HS-27A (cell line): Measurements from ENCODE around the gene SYCE3.

Source experiments
- DNase-seq: peaks from one replicate; pipeline ENCODE4 v3.0.0-alpha.2; 2012; ENCODE audit warnings: low read depth, missing footprints

The SYCE3 gene

GRCh38 chr22:50576070-50576469, 13.4 kb upstream of the SYCE3 start:
- DNase-seq: no peak

DNA sequence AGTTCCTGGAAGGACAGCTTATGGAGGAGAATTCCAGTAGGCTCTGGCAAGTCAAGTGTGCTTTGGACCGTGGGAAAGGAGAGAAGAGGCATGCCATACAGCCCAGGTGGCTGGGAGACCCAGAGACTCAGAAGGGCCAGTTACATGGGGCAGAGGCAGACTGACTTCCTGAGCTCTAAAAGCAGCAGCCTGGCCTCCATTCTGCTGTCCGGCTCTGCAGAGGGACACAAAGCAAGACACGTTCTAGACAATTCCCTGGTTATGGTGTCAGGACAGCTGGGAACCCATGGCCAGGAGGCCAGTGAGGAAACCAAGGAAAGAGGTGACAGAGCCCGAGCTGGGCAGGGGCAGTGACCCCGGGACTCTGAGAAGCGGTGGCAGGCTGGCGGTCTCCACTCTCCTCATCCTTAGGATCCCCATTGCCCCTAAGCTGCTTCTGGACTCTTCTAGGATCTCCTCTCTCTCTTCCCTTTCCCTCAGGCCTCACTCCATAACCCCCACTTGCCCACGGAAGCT, 12.8 kb upstream of the SYCE3 start:
- no peak for DNase-seq

- no peak for DNase-seq
Measured at GRCh38 chr22:50574383-50574755, 11.7 kb upstream of the SYCE3 start.

DNA sequence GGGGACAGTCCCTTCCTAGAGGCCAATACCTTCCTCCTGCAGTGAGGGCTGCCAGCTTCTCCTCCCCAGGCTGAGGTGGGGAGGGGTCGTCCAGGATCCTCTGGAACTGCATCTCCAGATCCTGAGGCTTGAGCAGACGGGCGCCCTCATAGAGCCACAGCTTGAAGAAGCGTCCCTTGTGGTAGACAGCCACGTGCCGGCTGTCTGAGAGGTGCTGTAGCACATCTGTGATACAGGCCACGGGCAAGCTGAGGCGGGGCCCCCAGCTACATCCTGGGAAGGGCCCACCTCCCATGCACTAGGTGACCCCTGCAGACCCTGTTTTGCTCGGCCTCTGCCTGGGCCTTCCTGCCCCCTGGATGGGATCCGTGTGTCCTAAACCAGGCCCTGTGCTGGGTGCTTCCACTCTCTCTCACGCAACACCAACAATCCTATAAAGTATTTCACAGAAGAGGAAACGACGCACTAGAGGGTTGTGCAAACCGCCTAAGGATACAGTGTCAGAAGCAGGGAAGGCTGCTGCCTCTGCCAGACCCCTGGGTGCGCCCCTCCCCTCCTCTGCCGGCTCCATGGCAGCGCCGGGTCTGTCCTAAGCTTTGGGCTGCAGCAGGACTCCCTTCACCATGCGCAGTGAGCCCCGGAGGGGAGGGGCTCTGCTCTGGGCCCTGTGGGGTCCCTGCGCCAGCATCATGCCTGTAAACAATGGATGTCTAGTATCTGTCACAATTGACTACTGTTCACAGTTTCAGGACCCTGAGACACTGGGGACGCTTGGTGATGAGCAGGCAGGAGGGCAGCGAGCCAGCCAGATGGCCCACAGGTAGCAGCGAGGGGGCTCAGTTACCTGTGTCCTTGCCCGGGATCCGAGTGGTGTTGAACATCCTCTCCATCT, 11.0 kb upstream of the SYCE3 start:
- DNase-seq: no peak

DNA sequence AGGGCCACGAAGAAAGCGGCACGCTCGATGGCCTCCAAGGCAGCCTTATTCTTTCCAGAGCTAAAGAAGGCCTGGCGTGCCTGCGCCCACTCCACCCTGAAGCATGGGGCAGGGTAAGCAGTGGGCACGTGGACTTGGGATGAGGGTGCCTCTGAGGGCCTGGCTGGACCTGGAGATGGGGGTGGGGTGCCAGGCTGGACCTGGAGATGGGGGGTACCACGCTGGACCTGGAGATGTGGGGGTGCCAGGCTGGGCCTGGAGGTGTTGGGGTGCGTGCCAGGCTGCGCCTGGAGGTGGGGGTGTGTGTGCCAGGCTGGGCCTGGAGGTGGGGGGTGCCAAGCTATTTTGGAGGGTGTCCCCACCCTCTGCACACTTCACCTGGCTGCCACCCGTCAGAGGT, 10.2 kb upstream of the SYCE3 start:
- no peak for DNase-seq

DNA sequence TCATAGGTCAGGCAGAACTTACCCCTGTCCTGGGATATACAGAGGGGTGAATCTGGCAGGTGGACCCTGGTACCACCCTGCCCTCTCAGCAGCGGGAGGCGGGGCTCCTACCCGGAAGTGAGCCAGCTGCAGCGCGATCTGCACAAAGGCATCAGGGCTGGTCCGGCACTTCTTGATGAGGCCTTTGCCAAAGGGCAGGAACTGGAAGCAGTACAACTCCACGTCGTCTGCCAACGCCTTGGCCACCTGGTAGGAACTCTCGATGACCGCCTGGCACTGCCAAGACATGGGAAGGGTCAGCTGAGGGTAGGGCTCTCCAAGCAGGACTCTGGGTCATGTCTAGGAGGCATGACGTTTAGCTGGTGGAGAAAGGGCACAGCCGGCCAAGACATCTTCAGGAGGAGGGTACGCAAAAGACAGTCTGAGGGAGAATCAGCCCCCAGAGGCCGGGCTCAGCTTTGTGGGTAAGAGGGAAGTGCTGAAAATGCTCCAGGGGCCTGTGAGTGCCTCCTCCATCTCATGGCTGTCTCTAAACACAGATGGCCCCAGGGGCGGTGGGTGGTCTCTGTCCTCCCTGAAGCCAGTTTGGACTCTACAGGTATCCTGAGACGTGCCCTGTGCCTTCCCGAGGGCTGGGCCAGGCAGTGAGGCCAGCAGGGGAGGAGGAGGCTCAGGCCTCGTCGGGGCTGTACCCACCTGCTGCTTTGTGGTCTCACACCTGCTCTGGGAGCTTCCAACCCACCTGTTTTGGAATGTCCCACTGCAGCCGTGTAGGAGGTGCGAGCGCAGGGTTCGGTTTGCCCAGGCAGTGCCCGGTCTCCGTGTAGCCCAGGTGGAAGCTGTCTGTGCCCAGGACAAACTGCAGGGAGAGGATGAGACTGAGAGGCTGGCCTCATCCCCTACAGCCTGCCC, 8.8 kb upstream of the SYCE3 start:
- no peak for DNase-seq

GRCh38 chr22:50570861-50571260, 8.1 kb upstream of the SYCE3 start:
- DNase-seq: no peak

DNA sequence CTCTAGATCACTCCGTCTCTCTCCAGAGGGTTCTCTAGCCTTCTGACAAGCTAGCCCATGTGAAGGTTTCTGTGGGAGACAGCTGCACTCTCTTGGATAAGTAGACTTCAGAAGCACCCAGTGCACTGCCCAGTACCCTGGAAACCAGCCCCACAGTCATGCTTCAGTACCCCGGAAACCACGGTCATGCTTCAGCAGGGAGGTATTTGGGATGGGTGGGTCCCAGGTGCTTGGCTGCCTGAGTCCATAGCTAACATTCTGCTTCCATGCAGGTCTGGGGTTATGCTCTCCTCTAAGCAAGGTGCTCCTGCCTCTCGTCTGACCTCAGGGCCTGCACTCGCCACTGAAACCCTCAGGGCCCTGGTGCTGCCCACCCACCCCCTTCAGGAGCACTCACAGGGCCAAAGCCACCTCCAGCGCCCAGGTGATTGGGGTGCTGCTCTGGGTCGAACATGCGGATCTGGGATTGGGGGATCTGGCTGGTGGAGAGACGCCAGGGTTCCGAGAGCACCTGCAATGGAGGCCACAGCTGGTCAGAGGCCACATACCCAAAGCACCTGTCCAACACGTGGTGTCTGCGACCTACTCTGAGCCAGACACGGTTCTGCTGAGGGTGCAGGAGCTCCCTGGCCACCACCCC, 7.3 kb upstream of the SYCE3 start:
- no peak for DNase-seq

- no peak for DNase-seq
Measured at GRCh38 chr22:50569041-50569459, 6.3 kb upstream of the SYCE3 start.

DNA sequence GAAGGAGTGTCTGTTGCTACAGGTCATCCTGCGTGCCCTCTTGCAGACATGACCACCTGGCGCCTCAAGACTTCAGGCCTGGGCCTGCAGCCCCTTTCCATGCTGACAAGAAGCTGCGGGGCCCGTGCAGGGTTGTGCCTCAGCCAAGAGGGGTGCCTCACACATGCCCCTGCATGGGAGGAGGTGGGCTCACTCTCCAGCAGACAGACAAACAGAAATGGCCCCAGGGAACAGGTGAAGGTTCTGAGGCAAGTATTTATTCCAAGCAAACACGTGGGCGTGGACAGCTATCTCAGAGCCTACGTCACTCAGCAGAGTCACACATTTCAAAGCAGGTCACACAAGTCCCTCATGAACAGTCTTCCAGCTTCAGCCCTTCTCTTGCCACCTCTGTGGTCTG, 5.9 kb upstream of the SYCE3 start:
- no peak for DNase-seq

GRCh38 chr22:50567721-50568252, 5.1 kb upstream of the SYCE3 start:
- no peak for DNase-seq

- DNase-seq: no peak
Measured at GRCh38 chr22:50564289-50564688, 1.6 kb upstream of the SYCE3 start.

DNA sequence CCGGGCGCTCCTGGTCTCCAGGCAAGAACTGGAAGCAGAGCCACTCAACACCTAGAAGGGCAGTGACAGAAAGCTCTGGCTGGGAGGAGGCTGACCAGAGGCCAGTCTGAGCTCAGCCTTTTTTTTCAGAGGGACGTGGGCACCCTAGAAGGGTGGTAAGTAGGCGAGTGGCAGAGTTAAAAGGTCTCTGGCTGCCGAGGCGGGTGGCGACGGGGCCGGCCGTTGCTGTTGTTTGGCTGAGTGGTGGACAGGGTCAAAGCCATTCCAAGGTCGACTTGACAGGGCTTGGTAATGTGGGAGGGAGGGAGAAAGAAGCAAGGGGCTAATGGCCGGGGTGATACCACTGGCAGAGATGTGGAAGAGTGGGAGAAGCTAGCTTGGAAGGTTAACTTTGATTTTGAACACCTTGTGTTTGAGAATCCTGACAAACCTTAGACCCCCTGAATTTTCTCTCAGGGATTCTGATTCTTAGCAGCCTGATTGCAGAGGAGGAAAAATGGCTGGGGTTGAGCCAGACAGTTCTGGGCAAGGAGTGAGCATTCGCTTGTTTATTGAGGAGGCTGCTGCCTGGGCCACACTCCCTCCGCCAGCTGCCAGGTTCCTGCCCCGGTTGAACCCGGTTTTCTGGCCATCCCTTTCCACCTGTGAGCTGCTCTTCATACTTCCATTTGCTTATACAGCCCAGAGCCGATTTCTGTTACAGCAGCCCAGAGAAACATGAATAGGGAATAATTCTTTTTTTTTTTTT, 868 bp upstream of the SYCE3 start:
- no peak for DNase-seq

DNA sequence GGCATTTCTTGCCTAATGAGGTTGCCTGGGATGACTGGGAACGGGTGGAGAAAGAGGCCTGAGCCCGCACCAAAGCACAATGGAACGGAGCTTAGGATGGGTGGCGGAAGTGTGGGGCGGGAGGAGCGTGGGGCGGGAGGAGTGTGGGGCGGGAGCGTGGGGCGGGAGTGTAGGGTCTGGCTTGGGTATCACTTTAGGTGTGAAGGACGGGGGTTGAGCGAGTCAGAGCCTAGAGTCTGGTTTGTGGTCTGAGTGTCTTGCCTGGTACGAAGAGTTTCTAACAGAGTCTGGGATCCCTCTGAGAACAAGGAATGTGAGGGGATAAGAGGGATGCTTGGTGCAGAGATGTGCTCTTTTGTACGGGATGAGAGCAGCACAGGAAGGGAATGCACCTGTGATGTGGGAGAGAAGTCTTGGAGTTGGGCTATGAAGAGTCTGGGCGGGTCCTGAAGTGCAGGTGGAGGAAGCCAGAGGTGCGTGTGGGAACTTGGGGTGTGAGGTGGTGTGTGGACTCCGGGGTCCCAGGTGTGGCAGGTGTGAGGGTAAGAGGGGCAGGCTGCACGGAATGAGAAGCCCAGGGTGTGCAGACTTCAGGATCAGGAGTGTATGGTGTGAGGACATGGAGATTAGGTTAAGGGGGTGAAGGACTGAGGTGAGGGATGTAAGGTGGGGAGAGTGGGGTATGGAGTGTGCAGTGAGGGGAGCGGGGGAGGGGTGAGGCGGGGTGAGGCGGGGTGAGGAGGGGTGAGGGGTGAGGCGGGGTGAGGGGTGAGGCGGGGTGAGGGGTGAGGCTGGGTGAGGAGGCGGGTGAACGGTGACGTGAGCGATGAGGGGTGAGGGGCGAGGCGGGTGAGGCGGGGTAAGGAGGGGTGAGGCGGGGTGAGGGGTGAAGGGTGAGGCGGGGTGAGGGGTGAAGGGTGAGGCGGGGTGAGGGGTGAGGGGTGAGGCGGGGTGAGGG, 1.0 kb downstream of the SYCE3 start:
- no peak for DNase-seq

GRCh38 chr22:50560034-50560433, 2.7 kb downstream of the SYCE3 start:
- DNase-seq: no peak

DNA sequence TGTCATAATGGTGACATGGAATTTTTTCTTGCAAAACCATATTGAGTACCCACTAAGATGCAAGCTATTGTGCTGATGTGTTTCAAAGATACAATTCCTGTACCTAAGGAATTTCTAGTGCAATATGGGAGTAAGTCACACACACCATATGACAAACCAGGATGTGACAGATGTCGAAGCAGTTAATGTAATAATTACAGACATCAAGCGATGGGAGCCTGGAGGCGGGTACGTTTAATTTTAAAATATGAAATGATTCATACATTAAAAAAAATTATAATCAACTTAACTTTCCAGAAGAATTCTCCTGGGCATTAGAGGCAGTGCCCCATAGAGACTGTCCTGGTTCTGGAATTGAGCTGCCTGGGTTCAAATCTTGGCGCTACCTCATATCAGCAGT, 6.0 kb downstream of the SYCE3 start:
- DNase-seq: no peak

DNA sequence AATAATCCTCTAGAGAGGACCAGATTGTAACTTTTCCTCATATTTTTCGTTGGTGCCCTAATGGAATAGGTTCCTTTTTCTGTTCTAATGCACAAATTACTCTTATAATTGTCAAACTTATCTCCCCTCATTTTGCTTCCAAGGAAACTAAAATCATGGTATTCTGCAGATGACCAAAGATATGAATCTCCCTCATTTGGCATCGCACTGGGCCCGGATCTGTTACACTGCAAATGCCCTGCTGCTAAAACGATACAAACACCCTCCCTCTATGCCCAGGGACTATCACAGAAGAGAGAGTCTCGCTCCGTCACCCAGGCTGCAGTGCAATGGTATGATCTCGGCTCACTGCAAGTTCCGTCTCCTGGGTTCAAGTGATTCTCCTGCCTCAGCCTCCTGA, 9.4 kb downstream of the SYCE3 start:
- no peak for DNase-seq

DNA sequence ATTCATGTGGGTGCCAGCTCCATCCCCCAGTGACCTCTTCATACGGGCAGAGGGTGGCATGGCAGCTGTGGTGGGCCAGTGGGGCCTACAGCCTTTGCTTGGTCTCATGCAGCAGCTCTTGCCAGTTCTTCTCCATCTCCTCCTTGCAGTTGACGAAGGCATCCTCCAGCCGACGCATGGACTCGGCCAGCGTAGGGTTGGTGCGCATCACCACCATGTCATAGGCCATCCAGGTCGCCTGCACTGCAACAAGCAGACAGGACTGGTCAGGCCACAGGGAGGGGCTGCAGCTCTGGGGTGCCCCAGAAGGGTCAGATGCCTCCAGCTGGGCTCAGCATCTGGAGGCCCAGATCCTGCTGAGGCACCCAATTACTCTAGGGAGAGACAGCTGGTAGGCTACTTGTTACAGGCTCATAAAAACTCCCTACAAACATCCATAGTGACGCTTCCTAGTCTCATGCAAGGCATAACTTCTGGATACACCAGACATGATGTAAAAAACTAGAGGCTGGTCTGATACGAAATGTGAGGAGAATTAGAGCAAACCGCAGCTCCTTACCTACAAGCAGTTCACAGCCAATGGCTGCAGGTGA, 11.5 kb downstream of the SYCE3 start:
- DNase-seq: no peak

DNA sequence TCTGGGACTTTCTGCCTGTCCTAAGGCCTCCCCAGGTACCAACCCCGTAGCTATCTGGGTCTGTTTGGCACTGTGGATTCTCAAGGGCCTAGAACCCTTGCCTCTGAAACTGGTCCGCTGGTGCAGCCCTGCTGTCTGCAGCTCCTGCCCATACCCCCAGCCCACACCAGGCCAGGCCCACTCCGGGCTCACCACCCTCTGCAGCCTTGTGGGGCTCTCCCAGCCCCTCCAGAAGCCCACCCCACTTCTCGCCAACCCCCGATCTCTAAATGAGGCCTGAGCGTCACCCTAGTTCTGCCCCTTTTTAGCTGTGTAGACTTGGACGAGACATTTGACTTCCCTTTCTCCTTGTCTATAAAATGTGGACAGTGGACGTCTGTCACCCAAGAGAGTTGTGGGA, 12.3 kb downstream of the SYCE3 start:
- no peak for DNase-seq
